ENCODE data around the gene SSRP1.

- TF ChIP-seq, protein P1, sequence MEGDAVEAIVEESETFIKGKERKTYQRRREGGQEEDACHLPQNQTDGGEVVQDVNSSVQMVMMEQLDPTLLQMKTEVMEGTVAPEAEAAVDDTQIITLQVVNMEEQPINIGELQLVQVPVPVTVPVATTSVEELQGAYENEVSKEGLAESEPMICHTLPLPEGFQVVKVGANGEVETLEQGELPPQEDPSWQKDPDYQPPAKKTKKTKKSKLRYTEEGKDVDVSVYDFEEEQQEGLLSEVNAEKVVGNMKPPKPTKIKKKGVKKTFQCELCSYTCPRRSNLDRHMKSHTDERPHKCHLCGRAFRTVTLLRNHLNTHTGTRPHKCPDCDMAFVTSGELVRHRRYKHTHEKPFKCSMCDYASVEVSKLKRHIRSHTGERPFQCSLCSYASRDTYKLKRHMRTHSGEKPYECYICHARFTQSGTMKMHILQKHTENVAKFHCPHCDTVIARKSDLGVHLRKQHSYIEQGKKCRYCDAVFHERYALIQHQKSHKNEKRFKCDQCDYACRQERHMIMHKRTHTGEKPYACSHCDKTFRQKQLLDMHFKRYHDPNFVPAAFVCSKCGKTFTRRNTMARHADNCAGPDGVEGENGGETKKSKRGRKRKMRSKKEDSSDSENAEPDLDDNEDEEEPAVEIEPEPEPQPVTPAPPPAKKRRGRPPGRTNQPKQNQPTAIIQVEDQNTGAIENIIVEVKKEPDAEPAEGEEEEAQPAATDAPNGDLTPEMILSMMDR (conservative IDR thresholded peaks at IDR 0.05; ENCODE audit: low read length) = no peak
- TF ChIP-seq EZH2phosphoT487 (IDR thresholded peaks at IDR 0.05; ENCODE audit: borderline replicate concordance) = no peak
Observed at GRCh38 chr11:57342702-57343101, 7.0 kb upstream of the SSRP1 start.

Measured in Loucy (cell line).